ENCODE data around the gene XPOT. TPM values are rescaled to one million over a fixed set of nuclear protein-coding genes. Genes with fewer than 3 reads are reported as not detected.

Gene XPOT
- total and polyA plus RNA-seq, 5 donors = 8.9 to 33.3 (median 25.9) TPM

GRCh38 chr12:64497484-64497883, 93.3 kb downstream of the XPOT start:
- no peaks in the 10 kb centered on the region for H3K9me3 ChIP-seq (ENCODE audit: control insufficient read depth, low read length)
- ATAC-seq (no peak), DNase-seq (no peak)
- no peak overlapping the region for H3K27ac ChIP-seq (ENCODE audit: low read length)
- no peaks in the 10 kb centered on the region for H3K4me1 ChIP-seq (ENCODE audit: control insufficient read depth, insufficient read depth, low read length)
- H3K27me3 ChIP-seq (ENCODE audit: control insufficient read depth, insufficient read depth) = no peaks in the 10 kb centered on the region
- no peak overlapping the region for H3K4me3 ChIP-seq (ENCODE audit: low read length)
- intact Hi-C loops (cut with DNase I) = loop anchor here in 1 of 4 donors (10.0 kb wide), 1 partner anchor 73 kb away; no protein-coding TSS in a partner anchor
- WGBS = 93% methylated on average over 1 of the region's 1 CpG

DNA sequence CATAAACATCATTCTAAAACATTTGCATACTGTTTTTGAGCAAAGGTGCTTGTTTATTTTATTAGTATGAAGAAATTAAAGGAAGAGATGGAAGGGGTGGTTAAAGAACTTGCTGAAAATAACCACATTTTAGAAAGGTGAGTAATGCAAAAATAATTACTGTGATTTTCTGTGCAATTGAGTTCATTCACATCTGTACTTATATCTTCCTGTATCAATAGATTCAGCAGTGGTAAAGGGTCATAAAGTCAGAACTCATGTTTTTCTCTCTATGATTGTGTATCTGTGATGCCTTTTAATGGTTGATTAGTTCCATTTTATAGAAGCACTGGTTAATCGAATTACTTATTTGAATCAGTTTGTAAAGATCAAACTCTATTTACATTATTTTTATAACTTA, 93.7 kb downstream of the XPOT start:
- Histone ChIP-seq H3K9me3 (ENCODE audit: control insufficient read depth, low read length) (no peaks in the 10 kb centered on the region), H3K27ac (ENCODE audit: low read length) (no peak overlapping the region), H3K27me3 (ENCODE audit: control insufficient read depth, insufficient read depth) (no peaks in the 10 kb centered on the region), H3K4me3 (ENCODE audit: low read length) (no peak overlapping the region), H3K4me1 (ENCODE audit: control insufficient read depth, insufficient read depth, low read length) (no peaks in the 10 kb centered on the region)
- WGBS = 94% methylated on average over 1 of the region's 1 CpG
- ATAC-seq (no peak), DNase-seq (no peak)
- intact Hi-C loops (cut with DNase I) = loop anchor here in 1 of 4 donors (10.0 kb wide), 1 partner anchor 73 kb away; no protein-coding TSS in a partner anchor

DNA sequence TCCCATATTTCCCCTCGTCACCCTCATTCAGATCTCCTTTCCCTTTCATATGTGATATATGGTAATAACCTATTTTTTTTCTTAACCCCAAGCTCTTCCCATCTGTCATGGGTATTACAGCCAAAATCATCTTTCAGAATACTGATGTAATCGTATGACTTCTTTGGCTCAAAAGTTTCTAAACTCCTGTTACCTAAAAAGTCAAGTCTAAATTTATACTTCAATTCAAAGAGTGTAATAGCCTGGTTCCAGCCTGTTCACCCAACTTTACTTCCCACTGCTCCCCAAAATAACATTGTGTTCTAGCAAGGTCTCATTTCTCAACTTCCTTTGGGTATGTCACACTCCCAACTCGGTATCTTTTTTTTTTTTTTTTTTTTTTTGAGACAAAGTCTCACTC, 96.2 kb downstream of the XPOT start:
- H3K9me3 ChIP-seq (ENCODE audit: control insufficient read depth, low read length) = no peaks in the 10 kb centered on the region
- H3K4me1 ChIP-seq (ENCODE audit: control insufficient read depth, insufficient read depth, low read length) = no peaks in the 10 kb centered on the region
- no peaks in the 10 kb centered on the region for H3K27me3 ChIP-seq (ENCODE audit: control insufficient read depth, insufficient read depth)
- H3K4me3 ChIP-seq (ENCODE audit: low read length) = no peak overlapping the region
- H3K27ac ChIP-seq (ENCODE audit: low read length) = no peak overlapping the region
- no peak for ATAC-seq
- no peak for DNase-seq
- 72% methylated on average over 3 of the region's 3 CpGs for WGBS
- intact Hi-C loops (cut with DNase I) = no loop called here

Other genes with a start within 250 kb of the XPOT start
- gene KICS2, start 182.1 kb upstream of the XPOT start, total RNA-seq = 1 to 10 TPM; 4.2 to 7.3 (median 4.8) TPM
- 2.6 TPM for gene KICS2, start 182.1 kb upstream of the XPOT start, polyA plus RNA-seq
- not detected for gene C12orf56, start 13.6 kb upstream of the XPOT start, total RNA-seq
- gene C12orf56, start 13.6 kb upstream of the XPOT start, polyA plus RNA-seq = not detected
- gene TBK1, start 47.7 kb downstream of the XPOT start, total RNA-seq = 10 to 100 TPM; 13.2 to 14.7 (median 14.0) TPM
- gene TBK1, start 47.7 kb downstream of the XPOT start, polyA plus RNA-seq = 10.5 TPM
- gene RASSF3, start 206.1 kb downstream of the XPOT start, total RNA-seq = 100 to 1,000 TPM; 111 to 154 (median 122) TPM
- gene RASSF3, start 206.1 kb downstream of the XPOT start, polyA plus RNA-seq = 44.6 TPM